NK-92 (cell line): ENCODE data around the gene SLX1B.
"Not testable (repeated sequence)": the region's sequence is repeated elsewhere in the genome, so short reads cannot be mapped to it uniquely, and the experiment has no call there.

Experiments
- DNase-seq: peaks from one replicate; lab custom pipeline; 2025; ENCODE audit not compliant: unreplicated experiment; lab: John Stamatoyannopoulos, UW

SLX1B gene

DNA sequence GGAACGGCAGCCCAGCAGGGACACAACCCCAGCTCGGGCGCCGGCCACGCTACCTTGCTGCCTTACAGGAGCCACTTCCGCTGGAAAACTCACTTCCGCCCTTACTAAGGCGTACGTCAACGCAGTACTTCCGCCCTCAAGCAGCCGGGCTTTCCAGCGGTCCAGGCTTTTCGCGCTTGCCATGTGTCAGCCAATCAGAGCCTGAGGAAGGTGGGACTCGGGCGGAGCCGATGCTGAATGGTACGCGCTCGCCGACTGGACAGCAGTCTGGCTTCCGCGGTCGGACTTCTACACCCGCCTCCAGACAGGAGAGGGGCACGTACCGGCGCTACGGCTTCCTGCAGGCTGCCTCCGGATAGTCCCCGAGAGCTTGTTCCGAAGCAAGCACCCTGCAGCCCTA is at the start of gene SLX1B, which contains the start of gene BOLA2:
SLX1B (plus strand) TSS at position 265 of the 400 bp plus-strand sequence.
BOLA2 (minus strand) TSS at position 83 of the 400 bp plus-strand sequence. CDS start 98 bp downstream, outside the sequence.
- not testable (repeated sequence) for DNase-seq

GRCh38 chr16:29405249-29405648 is 49.1 kb upstream of the SLX1B start:
- not testable (repeated sequence) for DNase-seq

DNA sequence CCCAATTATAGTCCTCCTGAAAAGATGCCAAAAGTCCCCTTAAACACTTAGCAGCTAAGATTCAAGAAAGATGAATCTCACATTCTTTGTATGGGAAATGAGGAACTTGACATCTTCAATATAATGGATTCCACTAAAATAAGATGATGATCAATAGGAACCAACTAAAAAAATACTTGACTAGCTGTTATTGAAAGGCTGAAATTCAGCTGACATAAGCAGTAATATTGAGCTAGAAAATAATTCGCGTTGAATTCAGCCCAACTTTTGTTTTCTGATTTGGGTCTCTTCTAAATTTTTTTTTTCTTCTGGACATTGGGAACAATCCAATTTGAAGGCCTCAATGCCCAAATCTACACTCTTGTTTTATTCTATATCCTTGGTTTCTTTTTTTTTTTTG is 30.7 kb upstream of the SLX1B start:
- not testable (repeated sequence) for DNase-seq

GRCh38 chr16:29425390-29425789 is 28.9 kb upstream of the SLX1B start:
- DNase-seq = not testable (repeated sequence)

DNA sequence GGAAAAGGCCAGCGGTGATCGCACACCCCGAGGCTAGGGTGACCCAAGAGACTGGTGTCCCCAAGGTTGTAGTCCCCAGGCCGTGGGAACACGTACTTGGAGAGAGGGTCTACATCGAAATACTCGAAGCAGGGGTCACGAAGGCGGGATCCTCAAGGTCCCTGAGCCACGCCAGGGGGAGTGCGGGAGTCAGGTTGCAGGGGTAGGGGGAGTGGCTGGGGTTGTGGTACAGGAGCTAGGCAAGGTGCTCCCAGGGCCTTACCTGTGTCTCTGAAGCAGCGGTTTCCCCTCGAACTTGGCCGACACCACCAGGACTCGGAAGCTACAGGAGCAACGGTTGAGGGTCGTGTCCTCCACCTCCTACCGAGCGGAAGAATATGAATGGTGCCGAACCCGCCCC is 579 bp upstream of the SLX1B start:
- not testable (repeated sequence) for DNase-seq

- DNase-seq = not testable (repeated sequence)
Measured at GRCh38 chr16:29454828-29455227, 495 bp downstream of the SLX1B start.

- DNase-seq = not testable (repeated sequence)
Measured at GRCh38 chr16:29457660-29458059, 3.3 kb downstream of the SLX1B start.

GRCh38 chr16:29459706-29460646 is 5.6 kb downstream of the SLX1B start, which contains the start of gene SULT1A4:
SULT1A4 (plus strand) TSS chr16:29459913; CDS start chr16:29461386, 1,473 bp downstream.
- DNase-seq = not testable (repeated sequence)

DNA sequence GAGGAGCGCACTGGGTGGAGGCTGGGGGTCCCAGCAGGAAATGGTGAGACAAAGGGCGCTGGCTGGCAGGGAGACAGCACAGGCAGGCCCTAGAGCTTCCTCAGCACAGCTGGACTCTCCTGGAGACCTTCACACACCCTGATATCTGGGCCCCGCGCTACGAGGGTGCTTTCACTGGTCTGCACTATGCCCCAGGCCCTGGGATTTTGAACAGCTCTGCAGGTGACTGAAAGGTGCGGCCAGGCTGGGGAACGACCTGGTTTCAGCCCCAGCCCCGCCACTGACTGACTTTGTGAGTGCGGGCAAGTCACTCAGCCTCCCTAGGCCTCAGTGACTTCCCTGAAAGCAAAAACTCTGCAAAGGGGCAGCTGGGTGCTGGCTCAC is 6.3 kb downstream of the SLX1B start:
- DNase-seq = not testable (repeated sequence)

DNA sequence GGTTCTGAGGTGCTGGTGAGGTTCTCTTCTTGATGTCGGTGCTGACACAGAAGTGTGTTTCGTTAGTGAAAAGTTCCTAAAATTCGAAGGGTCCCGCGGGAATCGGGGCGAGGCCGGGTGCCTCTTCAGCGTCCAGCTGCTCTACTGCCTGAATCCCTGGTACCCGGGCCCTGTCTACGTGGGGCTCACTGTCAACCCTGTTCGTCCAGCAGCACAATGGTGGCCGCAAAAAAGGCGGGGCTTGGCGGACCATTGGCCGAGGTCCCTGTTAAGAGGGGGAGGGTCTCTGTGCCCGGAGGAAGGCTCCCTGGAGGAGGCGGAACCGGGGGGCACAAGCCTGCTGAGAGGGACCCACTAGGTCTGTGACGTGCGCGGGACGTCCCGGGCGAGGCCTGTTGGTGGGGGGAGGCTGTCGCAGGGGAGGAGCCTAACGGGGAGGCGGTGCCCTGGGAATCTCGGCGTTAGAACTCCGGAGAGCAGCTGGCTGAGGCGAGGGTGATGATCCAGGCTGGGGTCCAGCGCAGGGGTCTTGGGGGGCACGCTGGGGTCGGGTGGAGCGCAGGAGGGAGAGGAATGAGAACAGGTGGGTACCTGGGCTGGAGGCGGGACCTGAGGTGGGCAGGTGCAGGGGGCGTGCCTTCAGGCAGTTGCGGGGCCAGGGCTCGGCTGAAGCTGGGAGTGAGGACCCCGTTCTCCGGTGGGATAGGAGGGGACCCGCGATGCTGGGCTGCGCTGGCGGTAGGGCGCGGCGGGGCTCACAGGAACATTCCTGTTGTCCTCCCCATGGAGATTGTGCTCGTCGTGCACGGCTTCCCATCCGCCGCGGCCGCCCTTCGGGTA is 11.9 kb downstream of the SLX1B start:
- not testable (repeated sequence) for DNase-seq

DNA sequence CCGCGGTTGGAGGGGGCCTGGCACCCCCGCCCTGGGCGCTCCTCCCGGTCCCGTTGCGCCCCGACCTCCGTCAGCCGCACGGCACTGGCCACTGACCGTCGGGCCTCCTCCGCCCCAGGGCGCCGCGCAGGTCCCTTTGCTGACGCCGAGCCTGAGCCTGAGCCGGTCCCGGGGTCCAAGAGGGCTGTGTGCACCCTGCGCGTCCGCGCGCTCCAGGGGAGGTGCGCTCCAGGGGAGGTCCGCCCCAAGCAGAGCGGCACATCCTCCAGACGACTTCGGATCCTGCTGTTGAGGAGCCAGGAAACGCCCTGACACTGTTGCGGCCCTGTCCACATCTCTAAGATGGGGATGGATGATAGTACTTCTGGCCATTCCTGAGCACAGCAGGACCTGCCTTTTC is 12.6 kb downstream of the SLX1B start:
- not testable (repeated sequence) for DNase-seq

DNA sequence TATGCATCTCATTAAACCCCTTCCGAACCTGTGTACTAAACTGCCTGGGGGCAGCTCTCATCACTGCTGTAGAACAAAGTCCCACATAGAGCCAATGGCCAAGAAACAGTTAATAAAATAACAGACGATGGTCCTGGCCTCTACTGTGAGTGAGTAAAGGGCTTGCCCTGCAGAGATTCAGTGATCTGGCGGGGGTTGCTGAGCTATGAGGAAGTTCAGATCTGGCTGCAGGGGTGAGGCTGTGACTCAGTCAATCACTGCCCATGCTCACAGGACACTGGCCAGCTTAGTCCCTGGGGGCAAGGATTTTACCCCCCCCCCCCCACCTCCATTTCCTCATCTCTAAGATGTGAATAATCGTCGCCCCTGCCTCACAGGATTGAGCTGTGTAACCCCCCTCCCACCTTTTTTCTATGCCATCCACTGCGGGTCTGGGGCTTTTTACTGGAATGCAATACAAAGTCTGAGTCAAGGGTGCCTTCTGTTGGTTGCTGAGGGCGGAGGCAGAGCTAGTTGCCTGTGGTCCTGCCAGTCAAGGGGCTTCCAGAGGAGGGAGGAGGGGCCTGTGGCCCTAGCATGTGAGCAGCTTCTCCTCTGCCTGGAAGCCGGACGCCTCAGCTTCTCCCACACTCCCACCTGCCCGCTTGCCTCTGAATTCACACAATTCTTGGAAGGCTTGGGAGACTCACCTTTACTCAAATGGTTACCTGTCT is 13.5 kb downstream of the SLX1B start:
- DNase-seq = not testable (repeated sequence)

- DNase-seq = not testable (repeated sequence)
Measured at GRCh38 chr16:29469660-29470059, 15.3 kb downstream of the SLX1B start.

GRCh38 chr16:29472065-29472464 is 17.7 kb downstream of the SLX1B start:
- not testable (repeated sequence) for DNase-seq

DNA sequence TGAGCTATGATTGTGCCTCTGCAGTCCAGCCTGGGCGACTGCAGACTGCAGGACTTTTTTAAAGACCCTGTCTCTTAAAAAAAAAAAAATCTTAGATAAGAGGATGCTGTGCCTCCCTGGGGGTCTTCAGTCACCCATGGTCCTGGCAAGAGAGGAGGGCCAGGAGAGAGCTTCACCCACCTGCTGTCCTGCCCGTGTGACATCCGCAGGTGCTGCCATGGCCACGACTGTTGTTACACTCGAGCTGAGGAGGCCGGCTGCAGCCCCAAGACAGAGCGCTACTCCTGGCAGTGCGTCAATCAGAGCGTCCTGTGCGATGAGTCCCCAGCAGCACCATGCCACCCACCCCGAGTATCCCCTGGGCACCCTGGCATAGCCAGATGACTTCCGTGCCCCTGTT is 27.9 kb downstream of the SLX1B start:
- not testable (repeated sequence) for DNase-seq

DNA sequence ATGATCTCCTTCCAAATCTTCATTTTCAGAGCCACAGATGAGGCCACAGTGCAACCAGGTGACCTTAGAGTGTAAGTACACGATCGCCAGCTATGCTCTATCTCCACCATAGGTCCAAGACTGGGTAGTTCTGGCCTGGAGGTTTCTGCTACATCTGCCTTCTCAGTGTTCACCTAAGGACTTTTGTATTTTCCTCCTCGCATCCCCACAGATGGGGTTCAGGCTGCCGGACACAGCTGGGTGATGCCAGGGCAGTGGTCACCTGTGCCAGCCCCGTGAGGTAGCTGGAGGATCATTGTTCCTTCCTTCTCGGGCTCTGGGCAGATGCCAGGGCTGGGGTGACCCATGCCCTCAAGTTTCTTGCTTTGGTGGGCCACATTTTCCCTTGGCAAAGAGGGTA is 52.0 kb downstream of the SLX1B start, which contains the start of gene NPIPB12:
NPIPB12 (minus strand) TSS at position 101 of the 400 bp plus-strand sequence.
- not testable (repeated sequence) for DNase-seq
